GM18498 (cell line): ENCODE measurements around the gene RAE1.

ENCODE experiments used
- ATAC-seq: cut with Tn5 transposase; IDR thresholded peaks from one replicate; pipeline ENCODE4 v1.9.1; 2021; ENCODE audit warnings: mild to moderate bottlenecking, moderate library complexity; ENCODE audit not compliant: unreplicated experiment

RAE1 gene

GRCh38 chr20:57351042-57351783 is at the start of gene RAE1:
TSS of gene RAE1 (plus strand) at chr20:57351255. CDS start at chr20:57354039, 2,784 bp downstream.
- peak; percentile 83 for ATAC-seq

- ATAC-seq = no peak
Observed at GRCh38 chr20:57306747-57307146, 44.3 kb upstream of the RAE1 start.

GRCh38 chr20:57308451-57309271 is 42.4 kb upstream of the RAE1 start:
- ATAC-seq = no peak

GRCh38 chr20:57309544-57310115 is 41.4 kb upstream of the RAE1 start:
- ATAC-seq = no peak

- no peak for ATAC-seq
Observed at GRCh38 chr20:57310821-57311514, 40.1 kb upstream of the RAE1 start.

- ATAC-seq = no peak
Observed at GRCh38 chr20:57312138-57312537, 38.9 kb upstream of the RAE1 start.

- ATAC-seq = no peak
Observed at GRCh38 chr20:57313230-57313629, 37.8 kb upstream of the RAE1 start.

GRCh38 chr20:57313951-57314350 is 37.1 kb upstream of the RAE1 start:
- ATAC-seq = no peak

GRCh38 chr20:57315083-57315975 is 35.7 kb upstream of the RAE1 start:
- no peak for ATAC-seq

GRCh38 chr20:57315976-57316480 is 35.0 kb upstream of the RAE1 start:
- no peak for ATAC-seq

GRCh38 chr20:57316795-57317201 is 34.3 kb upstream of the RAE1 start:
- ATAC-seq = no peak

GRCh38 chr20:57317316-57317788 is 33.7 kb upstream of the RAE1 start:
- no peak for ATAC-seq

- no peak for ATAC-seq
Observed at GRCh38 chr20:57317789-57318371, 33.2 kb upstream of the RAE1 start.

GRCh38 chr20:57319584-57319983 is 31.5 kb upstream of the RAE1 start:
- no peak for ATAC-seq

GRCh38 chr20:57320358-57320757 is 30.7 kb upstream of the RAE1 start:
- no peak for ATAC-seq

- no peak for ATAC-seq
Observed at GRCh38 chr20:57321142-57321541, 29.9 kb upstream of the RAE1 start.

- ATAC-seq = no peak
Observed at GRCh38 chr20:57322476-57322875, 28.6 kb upstream of the RAE1 start.

- ATAC-seq = no peak
Observed at GRCh38 chr20:57323034-57323433, 28.0 kb upstream of the RAE1 start.

GRCh38 chr20:57325632-57326356 is 25.3 kb upstream of the RAE1 start:
- no peak for ATAC-seq
